GM23338 (cell line): ENCODE data around the gene EHD4. TPM values are rescaled to one million over a fixed set of nuclear protein-coding genes. Genes with fewer than 3 reads are reported as not detected.
A peak's percentile ranks its signal among the peaks of the same experiment; 100 is the strongest.

Source experiments
- ATAC-seq: fragments of 200-7000 bp; cut with Tn5 transposase; 3 replicates; pipeline ENCODE4 v1.9.1; 2020
- DNase-seq: peaks from one replicate; pipeline ENCODE4 v3.0.0-alpha.2; 2015; ENCODE audit warnings: low spot score
- H2AFZ ChIP-seq: fragments of 200-600 bp; sonication (generic); 2 replicates; pipeline ENCODE4 v1.8.0; 2016; ENCODE audit warnings: antibody characterized with exemption, mild to moderate bottlenecking, moderate library complexity
- H3F3A ChIP-seq: fragments of 200-600 bp; sonication (generic); replicated peaks from 2 replicates; pipeline ENCODE4 v1.8.0; 2017; ENCODE audit warnings: antibody characterized with exemption, mixed run types, low read depth
- H3K27ac ChIP-seq: fragments of 200-600 bp; sonication (generic); 2 replicates; pipeline ENCODE4 v1.6.1; 2016; ENCODE audit warnings: low read depth
- H3K27me3 ChIP-seq: fragments of 200-600 bp; sonication (generic); 2 replicates; pipeline ENCODE4 v1.8.0; 2016; ENCODE audit warnings: mild to moderate bottlenecking, mixed run types, moderate library complexity; ENCODE audit not compliant: insufficient read depth
- H3K36me3 ChIP-seq: fragments of 200-600 bp; sonication (generic); 2 replicates; pipeline ENCODE4 v1.8.0; 2016; ENCODE audit warnings: mild to moderate bottlenecking; ENCODE audit not compliant: insufficient read depth
- H3K4me1 ChIP-seq: fragments of 200-600 bp; sonication (generic); 2 replicates; pipeline ENCODE4 v1.8.0; 2016; ENCODE audit warnings: mild to moderate bottlenecking, moderate library complexity; ENCODE audit not compliant: insufficient read depth
- H3K4me2 ChIP-seq: fragments of 200-600 bp; sonication (generic); 2 replicates; pipeline ENCODE4 v1.7.1; 2017; ENCODE audit warnings: mixed run types
- H3K4me3 ChIP-seq: fragments of 200-600 bp; sonication (generic); 2 replicates; pipeline ENCODE4 v1.6.1; 2016; ENCODE audit warnings: mixed run types
- H3K79me2 ChIP-seq: fragments of 200-600 bp; sonication (generic); replicated peaks from 2 replicates; pipeline ENCODE4 v1.8.0; 2017; ENCODE audit warnings: mild to moderate bottlenecking; ENCODE audit not compliant: insufficient read depth
- H3K9me2 ChIP-seq: fragments of 200-600 bp; sonication (generic); 2 replicates; pipeline ENCODE4 v1.8.0; 2017; ENCODE audit not compliant: insufficient read depth
- H4K20me1 ChIP-seq: fragments of 200-600 bp; sonication (generic); replicated peaks from 2 replicates; pipeline ENCODE4 v1.8.0; 2017; ENCODE audit warnings: mild to moderate bottlenecking; ENCODE audit not compliant: insufficient read depth
- H3K27ac Mint-ChIP-seq: 2 replicates; pipeline ENCODE4 v1.8.0; 2020; ENCODE audit warnings: inconsistent platforms, mild to moderate bottlenecking, moderate library complexity, mixed read lengths
- H3K27me3 Mint-ChIP-seq: 3 replicates; pipeline ENCODE4 v1.8.0; 2022; ENCODE audit warnings: low read depth, mild to moderate bottlenecking, moderate library complexity, mixed read lengths, inconsistent platforms; ENCODE audit not compliant: insufficient read depth, poor library complexity
- H3K36me3 Mint-ChIP-seq: 3 replicates; pipeline ENCODE4 v1.8.0; 2021; ENCODE audit warnings: low read depth, mild to moderate bottlenecking, inconsistent platforms, moderate library complexity, mixed read lengths
- H3K4me1 Mint-ChIP-seq: 3 replicates; pipeline ENCODE4 v1.8.0; 2020; ENCODE audit warnings: mild to moderate bottlenecking, inconsistent platforms, mixed read lengths
- H3K4me3 Mint-ChIP-seq: 3 replicates; pipeline ENCODE4 v1.8.0; 2021; ENCODE audit warnings: moderate library complexity, mild to moderate bottlenecking, inconsistent platforms, mixed read lengths
- H3K9me3 Mint-ChIP-seq: 3 replicates; pipeline ENCODE4 v1.8.0; 2020; ENCODE audit warnings: moderate library complexity, mild to moderate bottlenecking, inconsistent platforms, mixed read lengths
- EZH2 ChIP-seq: fragments of 200-600 bp; sonication (generic); IDR thresholded peaks from one replicate; pipeline ENCODE4 v1.8.0; 2017; ENCODE audit warnings: antibody characterized with exemption, mild to moderate bottlenecking, low read depth; ENCODE audit not compliant: unreplicated experiment
- EZH2phosphoT487 ChIP-seq: fragments of 200-600 bp; sonication (generic); IDR thresholded peaks from one replicate; pipeline ENCODE4 v1.8.1; 2018; ENCODE audit warnings: antibody characterized with exemption; ENCODE audit not compliant: unreplicated experiment
- NANOG ChIP-seq: IDR thresholded peaks from 2 replicates; pipeline ENCODE4 v1.6.1; 2016; ENCODE audit warnings: antibody characterized with exemption, borderline replicate concordance
- STAT1 ChIP-seq: IDR thresholded peaks from one replicate; pipeline ENCODE4 v1.6.1; 2016; ENCODE audit warnings: antibody characterized with exemption; ENCODE audit not compliant: unreplicated experiment
- polyA plus RNA-seq: library from polyadenylated mRNA; unstranded; fragments of >200 nt; fragmentation: Nextera tagmentation; extraction: Ambion mirVana; gene quantifications from 2 replicates; pipeline ENCODE4 v1.2.1, GENCODE V29; 2016
- total RNA-seq: library from RNA; depleted of rRNA; stranded (reverse); fragments of >200 nt; shearing (Covaris generic); gene quantifications from 2 replicates; pipeline ENCODE4 v1.2.3, GENCODE V29; 2014
- TF ChIP-seq, protein P1 (sequence below), 2 experiments: fragments of 200-600 bp in 1 of 2; sonication (generic) in 1 of 2; conservative IDR thresholded peaks; 2 replicates each; pipeline versions ENCODE4 v1.5.1 to v1.6.1; 2016 to 2017; ENCODE audit warnings: antibody characterized with exemption in 2 of 2, low read depth in 2 of 2, mild to moderate bottlenecking in 2 of 2, moderate library complexity in 1 of 2

Gene EHD4
- total and polyA plus RNA-seq, 2 experiments from 2014 or later: 13.0 to 31.0 TPM

DNA sequence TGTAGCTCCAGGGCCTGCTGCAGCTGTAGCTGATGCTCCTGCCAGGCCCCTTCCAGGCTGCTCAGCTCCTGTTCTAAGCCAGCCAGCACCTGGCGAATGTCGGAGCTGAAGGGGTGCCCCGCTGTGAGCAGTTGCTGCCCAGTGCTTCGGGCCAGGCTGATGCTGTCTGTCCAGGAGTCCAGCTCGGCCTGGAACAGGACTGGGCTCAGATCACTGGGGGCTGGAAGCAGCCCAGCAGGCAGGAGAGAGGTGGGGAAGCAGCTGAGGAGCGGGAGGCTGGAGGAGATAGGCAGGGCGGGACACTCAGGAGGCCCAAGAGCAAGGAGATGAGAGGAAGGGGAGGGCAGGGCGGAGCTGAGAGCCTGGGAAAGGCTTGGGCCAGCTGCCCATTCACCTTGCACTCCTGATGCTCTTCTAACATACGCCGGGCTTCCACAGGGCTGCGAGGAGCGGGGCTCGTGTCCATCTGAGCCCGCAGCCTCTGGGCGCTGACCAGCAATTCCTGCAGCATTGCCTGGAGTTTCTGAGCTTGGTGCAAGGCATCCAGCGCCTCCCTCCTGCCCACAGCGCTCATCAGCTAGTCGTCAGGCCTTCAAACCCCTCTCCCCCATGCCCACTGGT lies 110.5 kb downstream of the EHD4 start:
- Histone ChIP-seq H3K36me3 (no peaks in the 10 kb centered on the region), H3K79me2 (no peaks in the 10 kb centered on the region), H3K9me2 (no peaks in the 10 kb centered on the region), H3K27me3 (no peaks in the 10 kb centered on the region), H3K27ac (no peak overlapping the region), H3K4me2 (no peak overlapping the region), H3K4me3 (no peak overlapping the region), H3F3A (no peaks in the 10 kb centered on the region), H2AFZ (no peak overlapping the region), H4K20me1 (no peaks in the 10 kb centered on the region), H3K4me1 (no peaks in the 10 kb centered on the region)
- TF ChIP-seq NANOG (no peak), EZH2 (no peak)
- Mint-ChIP-seq H3K36me3 (no peaks in the 10 kb centered on the region), H3K4me1 (peaks cover 13% of the 10 kb centered on the region), H3K4me3 (no peak overlapping the region), H3K27ac (no peak overlapping the region), H3K9me3 (no peaks in the 10 kb centered on the region), H3K27me3 (peaks cover 3% of the 10 kb centered on the region)
- ATAC-seq (no peak), DNase-seq (no peak)

DNA sequence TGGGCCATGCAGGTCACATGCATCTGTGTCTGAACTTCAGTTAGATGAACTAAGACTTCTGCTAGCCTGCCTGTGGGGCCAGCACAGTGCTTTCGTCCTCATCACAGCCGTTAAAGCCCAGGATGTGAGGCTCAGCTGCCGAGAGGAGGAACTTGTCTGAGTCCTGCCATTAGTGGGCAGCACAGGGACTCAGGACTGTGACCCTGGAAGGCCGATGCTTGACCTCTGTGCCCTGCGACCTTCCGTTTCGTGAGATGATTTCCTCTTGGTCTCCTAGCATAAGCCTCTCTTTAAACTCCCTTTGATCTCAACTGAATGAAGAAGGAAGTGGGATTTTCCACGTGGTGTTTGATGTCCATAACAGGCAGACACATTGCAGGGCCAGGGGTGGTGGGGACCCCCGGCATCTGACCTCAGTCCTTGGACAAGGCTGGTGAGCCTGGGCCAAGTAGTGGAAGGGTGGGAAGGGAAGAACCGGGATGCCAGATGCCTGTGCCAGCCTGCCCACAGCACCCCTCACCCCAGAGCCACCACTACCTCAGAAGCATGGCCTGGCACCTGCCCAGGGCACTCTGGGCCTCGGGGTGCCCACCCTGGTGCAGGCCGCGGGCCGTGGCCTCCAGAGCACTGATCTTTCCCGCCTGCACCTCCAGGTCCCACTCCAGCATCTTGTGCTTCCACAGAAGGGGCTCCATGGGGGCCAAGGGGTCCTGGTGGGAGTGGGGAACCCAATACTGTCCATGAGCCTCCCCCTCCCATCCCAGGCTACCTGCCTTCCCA lies 112.1 kb downstream of the EHD4 start:
- no peaks in the 10 kb centered on the region for H3F3A ChIP-seq
- no peaks in the 10 kb centered on the region for H3K36me3 Mint-ChIP-seq
- TF ChIP-seq, protein P1, sequence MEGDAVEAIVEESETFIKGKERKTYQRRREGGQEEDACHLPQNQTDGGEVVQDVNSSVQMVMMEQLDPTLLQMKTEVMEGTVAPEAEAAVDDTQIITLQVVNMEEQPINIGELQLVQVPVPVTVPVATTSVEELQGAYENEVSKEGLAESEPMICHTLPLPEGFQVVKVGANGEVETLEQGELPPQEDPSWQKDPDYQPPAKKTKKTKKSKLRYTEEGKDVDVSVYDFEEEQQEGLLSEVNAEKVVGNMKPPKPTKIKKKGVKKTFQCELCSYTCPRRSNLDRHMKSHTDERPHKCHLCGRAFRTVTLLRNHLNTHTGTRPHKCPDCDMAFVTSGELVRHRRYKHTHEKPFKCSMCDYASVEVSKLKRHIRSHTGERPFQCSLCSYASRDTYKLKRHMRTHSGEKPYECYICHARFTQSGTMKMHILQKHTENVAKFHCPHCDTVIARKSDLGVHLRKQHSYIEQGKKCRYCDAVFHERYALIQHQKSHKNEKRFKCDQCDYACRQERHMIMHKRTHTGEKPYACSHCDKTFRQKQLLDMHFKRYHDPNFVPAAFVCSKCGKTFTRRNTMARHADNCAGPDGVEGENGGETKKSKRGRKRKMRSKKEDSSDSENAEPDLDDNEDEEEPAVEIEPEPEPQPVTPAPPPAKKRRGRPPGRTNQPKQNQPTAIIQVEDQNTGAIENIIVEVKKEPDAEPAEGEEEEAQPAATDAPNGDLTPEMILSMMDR (conservative IDR thresholded peaks at IDR 0.05; ENCODE audit: low read depth in 2 of 2): peak; percentile 19 to 48; a peak in 3 of 4 replicates
- no peak for TF ChIP-seq EZH2
- H2AFZ ChIP-seq: no peak overlapping the region; the same call in 1 of the 2 replicates
- H4K20me1 ChIP-seq: no peaks in the 10 kb centered on the region
- H3K27ac ChIP-seq: no peak overlapping the region
- ATAC-seq (no peak), DNase-seq (no peak)
- no peaks in the 10 kb centered on the region for H3K27me3 ChIP-seq
- no peaks in the 10 kb centered on the region for H3K9me2 ChIP-seq
- peaks cover 6% of the 10 kb centered on the region for H3K27me3 Mint-ChIP-seq
- no peak overlapping the region for H3K4me3 ChIP-seq
- no peak overlapping the region for H3K4me3 Mint-ChIP-seq
- no peaks in the 10 kb centered on the region for H3K36me3 ChIP-seq
- no peaks in the 10 kb centered on the region for H3K79me2 ChIP-seq
- peaks cover 20% of the 10 kb centered on the region for H3K4me1 Mint-ChIP-seq
- no peaks in the 10 kb centered on the region for H3K4me1 ChIP-seq
- no peak overlapping the region for H3K27ac Mint-ChIP-seq
- H3K9me3 Mint-ChIP-seq: no peaks in the 10 kb centered on the region
- H3K4me2 ChIP-seq: no peak overlapping the region

DNA sequence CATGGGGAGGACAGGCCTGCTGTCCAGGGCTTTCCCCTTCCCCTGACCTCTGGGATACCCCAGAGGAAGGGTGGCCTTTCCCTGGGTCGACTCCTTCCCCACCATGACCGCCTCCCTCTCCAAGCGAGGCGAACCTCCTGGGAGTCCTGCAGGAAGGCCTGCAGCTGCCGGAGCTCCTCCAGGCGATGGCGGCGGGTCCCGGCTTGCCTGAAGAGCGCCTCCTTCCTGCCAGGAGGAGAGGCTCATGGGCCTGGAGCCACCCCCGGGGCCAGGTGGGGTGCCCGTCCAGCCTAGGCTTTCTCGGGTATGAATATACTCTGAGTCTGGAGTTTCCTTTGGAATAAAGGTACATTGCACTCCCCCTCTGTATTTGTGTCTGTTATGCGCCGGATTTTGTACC lies 113.6 kb downstream of the EHD4 start:
- Histone ChIP-seq H3K36me3 (no peaks in the 10 kb centered on the region), H3K4me1 (no peaks in the 10 kb centered on the region), H3K27ac (no peak overlapping the region), H3K4me2 (no peak overlapping the region), H3K27me3 (no peaks in the 10 kb centered on the region), H4K20me1 (no peaks in the 10 kb centered on the region), H3F3A (no peaks in the 10 kb centered on the region), H2AFZ (no peak overlapping the region), H3K79me2 (no peaks in the 10 kb centered on the region), H3K4me3 (no peak overlapping the region), H3K9me2 (no peaks in the 10 kb centered on the region)
- no peak overlapping the region for H3K4me3 Mint-ChIP-seq
- H3K36me3 Mint-ChIP-seq: no peaks in the 10 kb centered on the region
- peaks cover 9% of the 10 kb centered on the region for H3K27me3 Mint-ChIP-seq
- peak; percentile 41 for DNase-seq
- no peaks in the 10 kb centered on the region for H3K9me3 Mint-ChIP-seq
- peaks cover 12% of the 10 kb centered on the region for H3K4me1 Mint-ChIP-seq
- TF ChIP-seq EZH2phosphoT487 (no peak), STAT1 (no peak)
- TF ChIP-seq, protein P1 (conservative IDR thresholded peaks at IDR 0.05; ENCODE audit: low read depth in 2 of 2): peak; percentile 42 to 50
- no peak overlapping the region for H3K27ac Mint-ChIP-seq
- peak; percentile 13 for ATAC-seq
